ENCODE measurements around the gene PBOV1.

- TF ChIP-seq CTCF (IDR thresholded peaks at IDR 0.05): no peak
- TF ChIP-seq POLR2AphosphoS5 (IDR thresholded peaks at IDR 0.05): no peak
Observed at GRCh38 chr6:138253731-138254130, 35.4 kb upstream of the PBOV1 start.

Measured in prostate gland (tissue), 2 donors.